Endometrium (tissue), 2 donors: Measurements from ENCODE around the gene DMP1.

Source experiments
- FAIRE-seq: peaks from 2 replicates; lab custom pipeline; 2012; peaks lifted over from hg19 to GRCh38; lab: Jason Lieb, UNC
- donor health status: control.
- donor health status: control.

DMP1 gene

GRCh38 chr4:87649980-87650379 is at the start of gene DMP1:
Gene DMP1 (plus strand): TSS chr4:87650280. CDS start chr4:87656493, 6,213 bp downstream.
- FAIRE-seq = no peak

- FAIRE-seq = no peak
Observed at GRCh38 chr4:87601361-87601760, 48.7 kb upstream of the DMP1 start.

DNA sequence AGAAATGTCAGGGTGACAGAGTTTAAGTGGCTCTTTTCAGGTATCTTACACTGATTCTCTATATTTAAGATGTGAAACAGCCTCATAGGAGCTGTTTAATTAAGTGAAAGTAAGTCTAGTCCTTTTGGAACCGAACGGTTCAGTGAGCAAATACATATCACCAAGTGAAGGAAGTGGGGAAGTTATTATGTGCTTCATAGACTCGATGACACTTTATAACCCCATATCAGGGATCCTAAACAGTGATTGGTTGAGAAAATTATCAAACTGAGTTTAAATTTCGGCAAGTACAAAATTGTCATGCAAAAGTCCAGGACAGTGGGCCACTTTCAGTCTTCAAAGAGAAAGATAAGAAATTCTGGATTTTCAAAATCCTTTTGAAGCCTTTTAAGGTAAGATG is 41.9 kb upstream of the DMP1 start, which contains the start of gene DSPP:
Gene DSPP (plus strand): TSS at position 301 of the 400 bp plus-strand sequence. CDS start 2,380 bp downstream, outside the sequence.
- no peak for FAIRE-seq

DNA sequence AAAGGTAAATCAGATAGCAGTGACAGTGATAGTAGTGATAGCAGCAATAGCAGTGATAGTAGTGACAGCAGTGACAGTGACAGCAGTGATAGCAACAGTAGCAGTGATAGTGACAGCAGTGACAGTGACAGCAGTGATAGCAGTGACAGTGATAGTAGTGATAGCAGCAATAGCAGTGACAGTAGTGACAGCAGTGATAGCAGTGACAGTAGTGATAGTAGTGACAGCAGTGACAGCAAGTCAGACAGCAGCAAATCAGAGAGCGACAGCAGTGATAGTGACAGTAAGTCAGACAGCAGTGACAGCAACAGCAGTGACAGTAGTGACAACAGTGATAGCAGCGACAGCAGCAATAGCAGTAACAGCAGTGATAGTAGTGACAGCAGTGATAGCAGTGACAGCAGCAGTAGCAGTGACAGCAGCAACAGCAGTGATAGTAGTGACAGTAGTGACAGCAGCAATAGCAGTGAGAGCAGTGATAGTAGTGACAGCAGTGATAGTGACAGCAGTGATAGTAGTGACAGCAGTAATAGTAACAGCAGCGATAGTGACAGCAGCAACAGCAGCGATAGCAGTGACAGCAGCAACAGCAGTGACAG is 35.7 kb upstream of the DMP1 start:
- no peak for FAIRE-seq

DNA sequence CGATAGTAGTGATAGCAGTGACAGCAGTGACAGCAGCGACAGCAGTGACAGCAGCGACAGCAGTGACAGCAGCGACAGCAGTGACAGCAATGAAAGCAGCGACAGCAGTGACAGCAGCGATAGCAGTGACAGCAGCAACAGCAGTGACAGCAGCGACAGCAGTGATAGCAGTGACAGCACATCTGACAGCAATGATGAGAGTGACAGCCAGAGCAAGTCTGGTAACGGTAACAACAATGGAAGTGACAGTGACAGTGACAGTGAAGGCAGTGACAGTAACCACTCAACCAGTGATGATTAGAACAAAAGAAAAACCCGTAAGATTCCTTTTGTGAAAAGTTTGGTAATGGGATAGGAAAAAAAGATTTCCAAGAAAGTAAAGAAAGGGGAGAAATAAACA is 33.8 kb upstream of the DMP1 start:
- no peak for FAIRE-seq

DNA sequence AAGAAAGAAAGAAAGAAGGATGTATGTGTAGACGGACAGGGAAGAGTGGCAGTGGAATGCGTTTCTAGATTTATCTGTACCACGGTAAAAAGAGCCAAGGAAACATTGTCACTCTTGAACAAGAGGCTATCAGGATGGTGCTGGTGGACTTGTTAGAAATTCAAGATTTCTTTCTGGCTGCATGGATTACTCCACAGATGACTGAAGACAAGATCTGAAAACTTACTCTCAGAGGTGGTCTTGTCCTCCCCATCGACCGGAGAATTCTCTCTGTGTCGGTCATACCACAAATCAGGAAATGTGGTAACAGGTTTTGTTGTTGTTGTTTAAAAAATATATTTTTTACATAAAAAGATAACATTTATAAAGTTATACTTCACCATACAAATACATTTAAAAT is 30.0 kb upstream of the DMP1 start:
- no peak for FAIRE-seq

DNA sequence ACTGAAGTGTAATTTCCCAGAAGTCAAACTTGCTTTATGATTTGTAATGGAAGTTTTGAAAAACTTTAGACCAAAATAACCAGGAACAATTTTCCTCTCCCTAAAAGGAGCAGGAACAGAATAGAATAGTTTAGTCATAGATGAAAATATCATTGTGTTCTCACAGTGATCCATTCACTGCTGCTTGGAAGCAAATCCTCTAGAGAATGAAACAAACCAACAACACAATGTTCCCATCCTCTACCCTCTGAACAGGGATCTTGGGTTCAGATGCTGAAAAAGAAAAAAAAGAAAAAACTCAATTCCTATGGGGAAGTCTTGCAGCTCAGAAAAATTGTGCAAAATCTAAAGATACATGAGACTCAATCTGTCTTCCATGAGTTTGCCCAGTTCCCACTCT is 29.6 kb upstream of the DMP1 start:
- FAIRE-seq = no peak

- no peak for FAIRE-seq
Observed at GRCh38 chr4:87622303-87622702, 27.8 kb upstream of the DMP1 start.

DNA sequence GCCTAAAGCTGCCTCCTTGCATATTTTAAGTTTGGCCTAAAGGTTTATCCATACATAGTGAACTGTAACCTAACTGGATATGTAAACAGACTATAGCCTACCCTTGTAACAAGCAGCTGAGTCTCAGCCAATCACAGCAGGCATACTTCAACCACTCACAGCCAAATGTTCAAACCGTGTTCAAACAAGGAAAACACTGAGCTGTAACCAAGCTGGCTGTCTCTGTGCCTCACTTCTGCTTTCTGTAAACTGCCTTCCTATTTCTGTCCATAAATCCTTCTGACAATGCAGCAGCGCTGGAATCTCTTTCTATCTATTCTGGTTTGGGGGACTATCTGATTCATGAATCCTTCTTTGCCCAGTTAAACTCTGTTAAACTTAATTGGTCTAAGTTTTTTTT is 25.4 kb upstream of the DMP1 start:
- no peak for FAIRE-seq

DNA sequence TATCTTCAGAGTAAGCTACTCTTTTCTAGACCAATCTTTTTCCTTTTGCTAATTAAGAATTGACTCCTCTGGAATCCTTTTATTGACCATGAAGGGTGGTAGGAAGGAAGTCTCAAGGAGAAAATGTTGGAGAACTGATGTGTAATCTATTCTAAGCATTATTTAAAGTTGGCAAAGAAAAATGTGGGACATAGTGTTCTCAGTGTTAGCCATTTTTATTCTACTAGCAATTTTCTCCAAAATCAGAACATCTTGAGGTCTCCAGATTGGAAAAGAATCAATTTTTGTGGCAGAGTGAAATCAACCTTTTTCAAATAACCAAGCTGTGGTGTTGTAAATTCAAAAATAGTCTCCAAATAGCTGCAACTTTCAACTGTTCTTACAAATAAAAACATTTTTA is 18.4 kb upstream of the DMP1 start:
- no peak for FAIRE-seq

GRCh38 chr4:87632469-87632868 is 17.6 kb upstream of the DMP1 start:
- FAIRE-seq = no peak

GRCh38 chr4:87633243-87633642 is 16.8 kb upstream of the DMP1 start:
- no peak for FAIRE-seq

DNA sequence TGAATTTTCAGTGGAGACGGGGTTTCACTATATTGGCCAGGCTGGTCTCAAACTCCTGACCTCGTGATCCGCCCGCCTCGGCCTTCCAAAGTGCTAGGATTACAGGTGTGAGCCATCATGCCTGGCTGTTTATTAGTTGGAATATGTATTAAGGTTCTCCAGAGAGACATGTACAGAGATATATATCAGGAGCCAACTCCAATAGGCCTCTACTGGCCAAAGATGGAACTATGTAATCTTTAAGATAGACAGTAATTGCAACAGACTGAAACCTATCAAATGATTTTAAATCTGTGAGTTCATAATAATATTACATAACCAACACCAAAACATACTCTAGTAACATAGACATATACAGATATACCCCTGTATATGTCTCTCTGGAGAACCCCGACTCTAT is 5.8 kb upstream of the DMP1 start:
- FAIRE-seq = no peak

- no peak for FAIRE-seq
Observed at GRCh38 chr4:87650938-87651337, 858 bp downstream of the DMP1 start.

DNA sequence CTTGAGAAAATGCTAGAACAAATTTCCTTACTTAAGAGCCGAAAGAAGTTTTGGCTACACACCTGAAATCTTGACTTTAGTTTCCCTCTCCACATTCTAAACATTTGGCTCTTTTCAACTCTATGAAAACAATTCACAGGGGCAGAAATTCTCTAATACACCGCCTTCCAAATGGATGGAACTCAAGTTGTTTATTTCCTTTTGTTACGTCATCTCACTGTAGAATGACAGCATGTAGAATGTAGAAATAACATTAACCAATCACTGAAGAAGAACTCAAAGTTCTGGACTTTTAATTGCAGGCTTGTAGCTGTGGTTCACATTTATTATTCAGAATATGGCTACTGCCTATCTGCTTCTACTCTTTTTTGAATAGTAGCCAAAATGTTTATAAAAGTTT is 1.9 kb downstream of the DMP1 start:
- FAIRE-seq = no peak

- FAIRE-seq = no peak
Observed at GRCh38 chr4:87654487-87655044, 4.5 kb downstream of the DMP1 start.

- FAIRE-seq = no peak
Observed at GRCh38 chr4:87657525-87657924, 7.4 kb downstream of the DMP1 start.

DNA sequence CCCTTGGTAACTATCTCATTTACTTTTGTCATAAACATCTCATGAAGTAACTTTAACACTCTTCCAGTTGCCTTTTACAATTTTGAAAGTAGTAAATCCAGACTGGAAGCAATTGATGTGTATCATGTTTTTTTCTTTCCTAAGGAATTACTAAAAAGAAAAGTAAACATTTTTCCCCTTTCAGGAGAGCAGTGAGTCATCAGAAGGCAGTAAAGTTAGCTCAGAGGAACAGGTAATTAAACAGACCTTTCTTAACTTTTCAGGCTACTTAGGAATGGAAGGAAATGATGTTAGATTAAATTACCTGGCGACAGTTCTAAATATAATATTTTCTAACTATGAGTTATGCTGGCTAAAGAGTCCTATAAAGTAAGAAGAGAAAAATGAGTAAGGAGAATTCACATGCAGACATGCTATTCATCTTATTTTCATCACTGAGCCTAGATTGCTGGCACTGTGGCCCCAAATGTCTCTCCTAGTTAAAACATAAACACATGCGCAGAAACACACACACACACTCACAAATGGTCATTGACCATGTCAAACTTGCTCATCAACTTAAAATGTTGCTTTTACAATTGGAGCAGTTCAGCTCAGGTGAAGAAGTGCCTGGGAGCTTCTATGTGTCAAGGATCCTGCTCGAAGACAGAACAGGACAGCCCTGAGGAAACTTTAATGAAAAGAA is 9.3 kb downstream of the DMP1 start:
- FAIRE-seq = peak; percentile 97

DNA sequence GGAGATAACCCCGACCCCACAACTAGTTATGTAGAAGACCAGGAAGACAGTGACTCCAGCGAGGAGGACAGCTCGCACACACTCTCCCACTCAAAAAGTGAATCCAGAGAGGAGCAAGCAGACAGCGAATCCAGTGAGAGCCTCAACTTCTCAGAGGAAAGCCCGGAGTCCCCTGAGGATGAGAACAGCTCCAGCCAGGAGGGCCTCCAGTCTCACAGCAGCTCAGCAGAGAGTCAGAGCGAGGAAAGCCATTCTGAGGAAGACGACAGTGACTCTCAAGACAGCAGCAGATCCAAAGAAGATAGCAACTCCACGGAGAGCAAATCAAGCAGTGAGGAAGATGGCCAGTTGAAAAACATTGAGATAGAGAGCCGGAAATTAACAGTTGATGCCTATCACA is 12.8 kb downstream of the DMP1 start:
- no peak for FAIRE-seq

- FAIRE-seq = no peak
Observed at GRCh38 chr4:87669373-87669772, 19.3 kb downstream of the DMP1 start.

DNA sequence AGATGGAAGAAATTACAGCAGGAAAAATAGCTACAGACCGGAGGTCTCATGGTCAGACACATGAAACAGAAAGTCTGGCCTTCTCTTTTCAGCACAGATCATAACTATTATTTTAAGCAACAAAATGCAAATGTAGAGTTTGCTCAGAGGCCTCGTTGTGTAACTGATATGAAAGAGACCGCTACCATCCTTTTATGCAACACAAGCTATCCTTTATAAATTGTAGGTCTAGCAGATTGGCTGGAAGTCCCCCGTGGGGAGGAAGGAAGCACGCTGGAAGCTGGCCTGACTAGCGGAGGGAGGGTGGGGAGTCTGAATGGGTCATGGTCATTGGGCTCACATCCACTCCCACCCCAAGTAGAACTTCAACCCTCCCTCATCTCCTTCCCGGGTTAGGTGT is 27.7 kb downstream of the DMP1 start:
- no peak for FAIRE-seq

DNA sequence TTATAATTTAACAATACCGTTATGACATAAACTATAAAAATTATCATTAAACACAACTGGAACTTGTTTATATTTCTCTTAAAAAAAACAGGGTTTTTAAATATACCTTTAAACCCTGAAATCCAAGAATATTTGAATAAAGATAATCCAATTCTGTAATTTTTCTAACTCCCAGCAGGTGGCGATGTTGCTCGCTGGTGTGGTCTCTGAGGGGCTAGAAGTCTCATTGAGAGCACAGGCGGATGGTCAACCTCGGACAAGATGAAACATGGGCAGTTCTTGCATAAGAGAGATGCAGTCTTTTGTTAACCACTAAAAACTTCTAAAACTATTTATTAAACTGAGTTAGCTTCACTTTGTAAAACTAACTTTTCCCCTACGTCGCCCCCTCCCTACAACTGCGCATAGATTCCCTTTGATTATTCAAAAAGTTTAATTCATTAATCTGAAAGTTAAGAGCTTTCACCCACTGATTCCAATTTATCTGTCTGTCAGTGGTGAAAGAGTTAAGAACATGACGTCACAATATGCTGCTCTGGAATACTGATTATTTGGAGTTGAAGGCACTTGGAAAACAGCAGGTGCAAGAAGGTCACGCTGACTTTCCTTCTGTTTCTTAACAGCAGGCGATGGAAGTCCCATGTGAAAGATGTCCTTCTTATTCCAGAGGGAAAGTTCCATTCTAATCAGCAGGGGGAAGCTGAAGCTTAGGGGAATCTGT is 29.5 kb downstream of the DMP1 start:
- peak; percentile 92 for FAIRE-seq

GRCh38 chr4:87680271-87680670 is 30.2 kb downstream of the DMP1 start:
- no peak for FAIRE-seq
